Keratinocyte (primary cell): ENCODE results near the gene RIN3. TPM values are rescaled to one million over a fixed set of nuclear protein-coding genes. Genes with fewer than 3 reads are reported as not detected.

Experiments
- DNase-seq: peaks from one replicate; pipeline ENCODE4 v3.0.0-alpha.2; 2011; ENCODE audit warnings: low read depth, missing footprints, low spot score
- FAIRE-seq: peaks from 2 replicates; lab custom pipeline; 2011; peaks lifted over from hg19 to GRCh38; lab: Jason Lieb, UNC
- H2AFZ ChIP-seq: 2 replicates; pipeline ENCODE4 v1.6.0; 2012; ENCODE audit warnings: low read length, control low read depth, inconsistent platforms; ENCODE audit not compliant: control insufficient read depth
- H3K27ac ChIP-seq: 2 replicates; pipeline ENCODE4 v1.5.1; 2011; ENCODE audit warnings: low read length; ENCODE audit not compliant: control insufficient read depth, insufficient read depth
- H3K27me3 ChIP-seq: 3 replicates; pipeline ENCODE4 v1.6.0; 2011; ENCODE audit warnings: low read length; ENCODE audit not compliant: control insufficient read depth, insufficient read depth; ENCODE audit errors: extremely low read depth
- H3K36me3 ChIP-seq, 2 experiments: 2 replicates in 1 of 2; 3 replicates in 1 of 2; pipeline ENCODE4 v1.5.1; 2011; ENCODE audit warnings: low read length in 2 of 2, mild to moderate bottlenecking in 1 of 2; ENCODE audit not compliant: control insufficient read depth in 2 of 2, insufficient read depth in 2 of 2; ENCODE audit errors: extremely low read depth in 1 of 2
- H3K4me1 ChIP-seq: 3 replicates; pipeline ENCODE4 v1.5.1; 2011; ENCODE audit warnings: low read length; ENCODE audit not compliant: control insufficient read depth, insufficient read depth; ENCODE audit errors: extremely low read depth
- H3K4me2 ChIP-seq: 3 replicates; pipeline ENCODE4 v1.6.0; 2011; ENCODE audit warnings: low read depth, low read length; ENCODE audit not compliant: control insufficient read depth, insufficient read depth; ENCODE audit errors: extremely low read depth
- H3K4me3 ChIP-seq, 3 experiments: fragments of 200-600 bp in 1 of 3; sonication (generic) in 1 of 3; 2 replicates in 2 of 3; 3 replicates in 1 of 3; pipeline ENCODE4 v1.5.1; 2011 to 2016; ENCODE audit warnings: low read length in 3 of 3, mild to moderate bottlenecking in 3 of 3, control low read depth in 2 of 3, inconsistent platforms in 1 of 3, low read depth in 1 of 3, mixed read lengths in 1 of 3, mixed run types in 1 of 3, moderate library complexity in 1 of 3; ENCODE audit not compliant: control insufficient read depth in 2 of 3, insufficient read depth in 2 of 3; ENCODE audit errors: extremely low read depth in 1 of 3
- H3K79me2 ChIP-seq: 2 replicates; pipeline ENCODE4 v1.6.0; 2012; ENCODE audit warnings: low read length; ENCODE audit not compliant: control insufficient read depth, insufficient read depth
- H3K9ac ChIP-seq: 3 replicates; pipeline ENCODE4 v1.6.0; 2011; ENCODE audit warnings: low read length; ENCODE audit not compliant: control insufficient read depth, insufficient read depth; ENCODE audit errors: extremely low read depth
- H3K9me1 ChIP-seq: 3 replicates; pipeline ENCODE4 v1.6.0; 2011; ENCODE audit warnings: low read length; ENCODE audit not compliant: control insufficient read depth, insufficient read depth; ENCODE audit errors: extremely low read depth
- H3K9me3 ChIP-seq: 2 replicates; pipeline ENCODE4 v1.5.1; 2012; ENCODE audit warnings: low read depth, low read length; ENCODE audit not compliant: control insufficient read depth
- H4K20me1 ChIP-seq: 3 replicates; pipeline ENCODE4 v1.6.0; 2011; ENCODE audit warnings: low read length; ENCODE audit not compliant: control insufficient read depth, insufficient read depth; ENCODE audit errors: extremely low read depth
- EZH2 ChIP-seq: IDR thresholded peaks from one replicate; pipeline ENCODE4 v1.6.1; 2012; ENCODE audit warnings: inconsistent platforms, mild to moderate bottlenecking, low read length, moderate library complexity
- dilution Hi-C: fragments of 300-500 bp; cut with MboI; formaldehyde crosslinking; loops from one replicate; pipeline ENCODE4 v1.7.0; 2020; ENCODE audit warnings: low sequenced_read_pairs; ENCODE audit not compliant: extremely low pct_ligation_motif_present
- polyA plus RNA-seq, 5 experiments: library from polyadenylated mRNA; depleted of rRNA in 3 of 5; stranded (reverse) in 3 of 5; stranded (forward) in 1 of 5; unstranded in 1 of 5; fragments of >200 nt; gene quantifications; 1 replicate in 1 of 5; 2 replicates in 3 of 5; 3 replicates in 1 of 5; pipeline versions ENCODE4 v1.2.1 to v1.2.3, GENCODE V29; 2011 to 2012; ENCODE audit warnings: missing spikeins in 2 of 5, low read depth in 1 of 5, low replicate concordance in 1 of 5
- TF ChIP-seq, protein P1 (sequence below), 3 experiments: IDR thresholded peaks in 1 of 3; conservative IDR thresholded peaks in 1 of 3; optimal IDR thresholded peaks in 1 of 3; 2 replicates in 2 of 3; 3 replicates in 1 of 3; pipeline versions ENCODE3 to v1.5.1; 2011; ENCODE audit warnings: low read length in 3 of 3, mild to moderate bottlenecking in 3 of 3, moderate library complexity in 2 of 3, control low read depth in 1 of 3, inconsistent platforms in 1 of 3; ENCODE audit not compliant: insufficient read depth in 2 of 3; ENCODE audit errors: extremely low read depth in 1 of 3

The RIN3 gene
- polyA plus RNA-seq, 1 donor (not counting 4 experiments of a cell fraction or from before 2014, with no cell fraction given) = 1.2 TPM

- Histone ChIP-seq H3K9me3 (no peaks in the 10 kb centered on the region), H2AFZ (no peak overlapping the region), H3K36me3 (peaks cover 0 to 2% of the 10 kb centered on the region in 2 experiments), H3K27me3 (no peaks in the 10 kb centered on the region), H3K79me2 (no peaks in the 10 kb centered on the region), H3K4me2 (no peak overlapping the region), H3K27ac (no peak overlapping the region), H4K20me1 (no peaks in the 10 kb centered on the region), H3K9ac (no peak overlapping the region), H3K4me3 (no peak overlapping the region), H3K4me1 (no peaks in the 10 kb centered on the region), H3K9me1 (no peaks in the 10 kb centered on the region)
- no peak for DNase-seq
- no peak for TF ChIP-seq EZH2
- TF ChIP-seq, protein P1, sequence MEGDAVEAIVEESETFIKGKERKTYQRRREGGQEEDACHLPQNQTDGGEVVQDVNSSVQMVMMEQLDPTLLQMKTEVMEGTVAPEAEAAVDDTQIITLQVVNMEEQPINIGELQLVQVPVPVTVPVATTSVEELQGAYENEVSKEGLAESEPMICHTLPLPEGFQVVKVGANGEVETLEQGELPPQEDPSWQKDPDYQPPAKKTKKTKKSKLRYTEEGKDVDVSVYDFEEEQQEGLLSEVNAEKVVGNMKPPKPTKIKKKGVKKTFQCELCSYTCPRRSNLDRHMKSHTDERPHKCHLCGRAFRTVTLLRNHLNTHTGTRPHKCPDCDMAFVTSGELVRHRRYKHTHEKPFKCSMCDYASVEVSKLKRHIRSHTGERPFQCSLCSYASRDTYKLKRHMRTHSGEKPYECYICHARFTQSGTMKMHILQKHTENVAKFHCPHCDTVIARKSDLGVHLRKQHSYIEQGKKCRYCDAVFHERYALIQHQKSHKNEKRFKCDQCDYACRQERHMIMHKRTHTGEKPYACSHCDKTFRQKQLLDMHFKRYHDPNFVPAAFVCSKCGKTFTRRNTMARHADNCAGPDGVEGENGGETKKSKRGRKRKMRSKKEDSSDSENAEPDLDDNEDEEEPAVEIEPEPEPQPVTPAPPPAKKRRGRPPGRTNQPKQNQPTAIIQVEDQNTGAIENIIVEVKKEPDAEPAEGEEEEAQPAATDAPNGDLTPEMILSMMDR (optimal IDR thresholded peaks at IDR 0.05 in 1 of 3, IDR thresholded peaks at IDR 0.05 in 1 of 3, conservative IDR thresholded peaks at IDR 0.05 in 1 of 3; ENCODE audit: extremely low read depth in 1 of 3, insufficient read depth in 2 of 3, low read length in 3 of 3) = no peak
- FAIRE-seq = no peak
- dilution Hi-C loops = no loop called here
Measured at GRCh38 chr14:92652413-92653151, 139.0 kb downstream of the RIN3 start.

DNA sequence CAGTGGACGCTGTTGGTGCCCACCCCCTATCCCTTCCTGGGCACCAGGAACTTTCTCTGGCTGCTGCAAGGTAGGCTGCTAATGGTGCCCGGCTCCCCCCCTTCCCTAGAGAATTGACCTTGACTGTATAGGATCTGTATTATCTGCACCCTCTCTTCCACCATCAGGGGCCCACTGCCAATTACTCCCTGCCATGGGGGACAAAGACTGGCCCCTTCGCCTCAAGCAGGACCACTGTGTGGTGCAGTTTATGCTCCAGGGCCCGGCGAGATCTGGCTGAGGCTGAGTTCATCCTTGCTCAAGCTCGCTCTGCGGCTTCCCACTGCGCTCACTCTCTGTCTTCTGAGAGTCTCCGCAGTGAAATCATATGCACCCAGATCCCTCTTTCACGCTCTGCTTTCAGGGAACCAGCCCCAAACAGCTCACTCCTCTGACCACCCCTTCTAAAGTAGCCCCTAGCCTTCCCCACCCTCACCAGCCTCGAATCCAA is 139.6 kb downstream of the RIN3 start:
- TF ChIP-seq EZH2 = no peak
- TF ChIP-seq, protein P1 (optimal IDR thresholded peaks at IDR 0.05 in 1 of 3, IDR thresholded peaks at IDR 0.05 in 1 of 3, conservative IDR thresholded peaks at IDR 0.05 in 1 of 3; ENCODE audit: extremely low read depth in 1 of 3, insufficient read depth in 2 of 3, low read length in 3 of 3) = no peak
- H3K4me3 ChIP-seq = no peak overlapping the region
- DNase-seq (no peak), FAIRE-seq (no peak)
- no peaks in the 10 kb centered on the region for H3K9me1 ChIP-seq
- no peak overlapping the region for H2AFZ ChIP-seq
- no peak overlapping the region for H3K4me2 ChIP-seq
- H3K9me3 ChIP-seq = no peaks in the 10 kb centered on the region
- no peaks in the 10 kb centered on the region for H3K79me2 ChIP-seq
- H3K27ac ChIP-seq = no peak overlapping the region
- no peaks in the 10 kb centered on the region for H3K27me3 ChIP-seq
- H3K4me1 ChIP-seq = no peaks in the 10 kb centered on the region
- H4K20me1 ChIP-seq = no peaks in the 10 kb centered on the region
- peaks cover 0 to 2% of the 10 kb centered on the region in 2 experiments for H3K36me3 ChIP-seq
- dilution Hi-C loops = no loop called here
- H3K9ac ChIP-seq = no peak overlapping the region
